Activated CD8-positive, alpha-beta T cell treated with anti-CD3 and anti-CD28 coated beads for 36 hours (primary cell): ENCODE measurements around the gene LY86. TPM values are rescaled to one million over a fixed set of nuclear protein-coding genes. Genes with fewer than 3 reads are reported as not detected.

Experiments used
- ATAC-seq: fragments of 200-7000 bp; cut with Tn5 transposase; one replicate; pipeline ENCODE4 v1.10.0; 2021; ENCODE audit warnings: mild to moderate bottlenecking, moderate library complexity
- CTCF ChIA-PET: fragments of 350-600 bp; sonication (Branson Sonifier 250); formaldehyde crosslinking; loops from one replicate; lab custom pipeline; 2021; ENCODE audit warnings: antibody characterized with exemption; lab: Charles Lee
- POLR2A ChIA-PET: fragments of 350-600 bp; sonication (Branson Sonifier 250); formaldehyde crosslinking; loops from one replicate; lab custom pipeline; 2021; ENCODE audit warnings: antibody characterized with exemption; lab: Charles Lee
- DNase-seq: peaks from one replicate; pipeline ENCODE4 v3.0.0-alpha.2; 2020
- H3K27ac Mint-ChIP-seq: one replicate; pipeline ENCODE4 v1.8.0; 2021; ENCODE audit warnings: mild to moderate bottlenecking, mixed read lengths
- H3K27me3 Mint-ChIP-seq: one replicate; pipeline ENCODE4 v1.8.0; 2021; ENCODE audit warnings: mixed read lengths
- H3K36me3 Mint-ChIP-seq: one replicate; pipeline ENCODE4 v1.8.0; 2021; ENCODE audit warnings: low read depth, mixed read lengths
- H3K4me1 Mint-ChIP-seq: one replicate; pipeline ENCODE4 v1.8.0; 2021; ENCODE audit warnings: low read depth, mixed read lengths
- H3K4me3 Mint-ChIP-seq: one replicate; pipeline ENCODE4 v1.8.0; 2021; ENCODE audit warnings: mild to moderate bottlenecking, moderate library complexity, mixed read lengths
- H3K9me3 Mint-ChIP-seq: one replicate; pipeline ENCODE4 v1.8.0; 2021; ENCODE audit warnings: mixed read lengths
- intact Hi-C: fragments of 100-400 bp; cut with micrococcal nuclease; formaldehyde crosslinking; loops from one replicate; pipeline ENCODE4 v1.10.0; 2022
- total RNA-seq, 2 experiments: library from RNA; stranded (reverse); gene quantifications; one replicate each; pipeline ENCODE4 v1.2.3, GENCODE V29; 2021
- TF ChIP-seq, protein P1 (sequence below): fragments of 200-600 bp; IDR thresholded peaks from one replicate; pipeline ENCODE4 v1.8.0; 2022; ENCODE audit warnings: antibody characterized with exemption, mild to moderate bottlenecking

The LY86 gene
- total RNA-seq, 2 experiments from 2014 or later: 0.32 TPM; not detected in 1

- no peak for DNase-seq
- H3K27me3 Mint-ChIP-seq: no peaks in the 10 kb centered on the region
- no peaks in the 10 kb centered on the region for H3K9me3 Mint-ChIP-seq
- H3K4me1 Mint-ChIP-seq: peaks cover 40% of the 10 kb centered on the region
- POLR2A ChIA-PET: no interaction called here
- H3K4me3 Mint-ChIP-seq: no peak overlapping the region
- no peaks in the 10 kb centered on the region for H3K36me3 Mint-ChIP-seq
- H3K27ac Mint-ChIP-seq: no peak overlapping the region
- CTCF ChIA-PET: no interaction called here
- TF ChIP-seq, protein P1, sequence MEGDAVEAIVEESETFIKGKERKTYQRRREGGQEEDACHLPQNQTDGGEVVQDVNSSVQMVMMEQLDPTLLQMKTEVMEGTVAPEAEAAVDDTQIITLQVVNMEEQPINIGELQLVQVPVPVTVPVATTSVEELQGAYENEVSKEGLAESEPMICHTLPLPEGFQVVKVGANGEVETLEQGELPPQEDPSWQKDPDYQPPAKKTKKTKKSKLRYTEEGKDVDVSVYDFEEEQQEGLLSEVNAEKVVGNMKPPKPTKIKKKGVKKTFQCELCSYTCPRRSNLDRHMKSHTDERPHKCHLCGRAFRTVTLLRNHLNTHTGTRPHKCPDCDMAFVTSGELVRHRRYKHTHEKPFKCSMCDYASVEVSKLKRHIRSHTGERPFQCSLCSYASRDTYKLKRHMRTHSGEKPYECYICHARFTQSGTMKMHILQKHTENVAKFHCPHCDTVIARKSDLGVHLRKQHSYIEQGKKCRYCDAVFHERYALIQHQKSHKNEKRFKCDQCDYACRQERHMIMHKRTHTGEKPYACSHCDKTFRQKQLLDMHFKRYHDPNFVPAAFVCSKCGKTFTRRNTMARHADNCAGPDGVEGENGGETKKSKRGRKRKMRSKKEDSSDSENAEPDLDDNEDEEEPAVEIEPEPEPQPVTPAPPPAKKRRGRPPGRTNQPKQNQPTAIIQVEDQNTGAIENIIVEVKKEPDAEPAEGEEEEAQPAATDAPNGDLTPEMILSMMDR: no peak
- ATAC-seq: no peak
- intact Hi-C loops: no loop called here
These were observed 5.4 kb downstream of the LY86 start for GRCh38 chr6:6593867-6594468.

- no peak overlapping the region for H3K27ac Mint-ChIP-seq
- intact Hi-C loops: no loop called here
- no peak for ATAC-seq
- ChIA-PET POLR2A (no interaction called here), CTCF (no interaction called here)
- DNase-seq: no peak
- H3K4me1 Mint-ChIP-seq: peaks cover 34% of the 10 kb centered on the region
- no peaks in the 10 kb centered on the region for H3K36me3 Mint-ChIP-seq
- H3K27me3 Mint-ChIP-seq: no peaks in the 10 kb centered on the region
- TF ChIP-seq, protein P1: no peak
- H3K4me3 Mint-ChIP-seq: no peak overlapping the region
- no peaks in the 10 kb centered on the region for H3K9me3 Mint-ChIP-seq
These were observed 6.5 kb downstream of the LY86 start for GRCh38 chr6:6595025-6595424.

DNA sequence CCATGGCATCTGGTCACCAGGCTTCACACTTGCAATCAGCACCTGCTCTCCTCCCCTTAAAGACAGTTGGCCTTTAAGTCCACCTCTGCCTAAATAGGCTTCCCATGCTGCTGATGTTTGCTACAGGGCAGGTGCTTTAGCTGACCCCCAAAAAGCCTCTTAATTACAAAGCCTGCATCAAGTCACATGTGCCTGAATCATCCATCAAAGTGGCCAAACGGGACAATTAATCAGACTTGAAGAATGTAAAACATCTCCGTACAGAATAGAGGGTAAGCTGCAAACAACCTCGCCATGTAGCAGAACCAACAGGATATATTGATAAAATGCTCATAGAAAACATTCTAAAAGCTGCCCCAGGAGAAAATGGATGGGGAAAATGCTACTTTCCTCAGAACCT, 7.4 kb downstream of the LY86 start:
- CTCF ChIA-PET: no interaction called here
- DNase-seq: no peak
- Mint-ChIP-seq H3K36me3 (no peaks in the 10 kb centered on the region), H3K27ac (no peak overlapping the region), H3K27me3 (no peaks in the 10 kb centered on the region), H3K9me3 (no peaks in the 10 kb centered on the region), H3K4me3 (no peak overlapping the region), H3K4me1 (peaks cover 34% of the 10 kb centered on the region)
- POLR2A ChIA-PET: no interaction called here
- intact Hi-C loops: no loop called here
- TF ChIP-seq, protein P1: no peak
- ATAC-seq: no peak

DNA sequence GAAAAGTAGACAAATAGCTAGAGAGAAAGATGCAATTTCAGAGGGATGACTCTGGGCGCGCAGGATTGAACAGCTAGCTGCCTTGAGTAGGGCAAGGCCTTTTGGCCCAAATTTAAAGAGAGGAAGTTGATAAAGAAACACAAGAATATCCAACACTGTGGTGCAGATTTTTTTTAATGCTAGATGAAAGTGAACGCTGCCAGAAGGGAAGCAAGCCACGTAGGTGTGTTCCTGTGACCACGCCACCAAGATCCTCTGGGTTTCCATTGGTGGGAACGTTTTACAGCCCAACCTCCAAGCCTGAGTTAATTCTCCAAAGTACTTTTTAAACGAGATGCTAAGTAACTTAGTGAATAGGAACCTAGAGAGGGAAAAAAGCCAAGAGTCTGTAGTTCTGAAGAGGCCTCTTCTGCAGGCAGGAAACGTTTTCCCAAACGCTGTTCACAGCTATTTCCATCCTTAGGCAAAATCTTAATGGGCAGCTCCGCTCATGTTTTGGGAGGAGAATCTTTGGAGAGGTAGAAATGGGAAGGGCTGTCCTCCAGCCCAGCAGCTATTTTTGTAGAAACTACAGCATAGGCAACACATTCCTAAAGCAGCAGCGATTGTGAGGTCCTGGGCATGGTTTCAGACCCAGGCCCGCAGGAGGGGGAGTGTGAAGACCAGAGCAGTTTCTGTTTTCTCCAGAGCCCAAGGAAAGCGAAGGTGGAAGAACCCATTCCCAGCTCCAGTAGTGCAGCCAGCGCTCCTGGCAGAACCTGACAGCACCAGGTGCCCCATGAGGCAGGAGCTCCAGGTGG, 8.2 kb downstream of the LY86 start:
- Mint-ChIP-seq H3K27ac (no peak overlapping the region), H3K9me3 (no peaks in the 10 kb centered on the region), H3K4me3 (no peak overlapping the region), H3K36me3 (no peaks in the 10 kb centered on the region), H3K4me1 (peaks cover 31% of the 10 kb centered on the region), H3K27me3 (no peaks in the 10 kb centered on the region)
- ATAC-seq (no peak), DNase-seq (no peak)
- ChIA-PET POLR2A (interaction anchor here (1.2 kb wide), 1 partner anchor 8 kb away, joined by 6 read pairs; the partner anchor contains the start of gene LY86), CTCF (interaction anchor here (0.9 to 2.2 kb wide), 3 partner anchors 10 to 81 kb away, joined by 3 to 7 read pairs (median 3); no protein-coding TSS in a partner anchor)
- intact Hi-C loops: no loop called here
- TF ChIP-seq, protein P1: no peak

- H3K4me1 Mint-ChIP-seq: peaks cover 21% of the 10 kb centered on the region
- no peak overlapping the region for H3K27ac Mint-ChIP-seq
These were observed 9.2 kb downstream of the LY86 start for GRCh38 chr6:6597682-6598081.

More at GRCh38 chr6:6597682-6598081, 9.2 kb downstream of the LY86 start:
- no peaks in the 10 kb centered on the region for H3K27me3 Mint-ChIP-seq
- POLR2A ChIA-PET: interaction anchor here (1.0 to 1.2 kb wide), 2 partner anchors 8 to 9 kb away, joined by 3 to 6 read pairs; partner anchors contain the start of gene LY86
- intact Hi-C loops: no loop called here
- ATAC-seq: no peak
- CTCF ChIA-PET: interaction anchor here (1.1 to 2.2 kb wide), 2 partner anchors 13 to 80 kb away, joined by 3 to 7 read pairs; no protein-coding TSS in a partner anchor
- H3K4me3 Mint-ChIP-seq: no peak overlapping the region
- H3K9me3 Mint-ChIP-seq: no peaks in the 10 kb centered on the region
- no peak for DNase-seq
- TF ChIP-seq, protein P1: no peak
- no peaks in the 10 kb centered on the region for H3K36me3 Mint-ChIP-seq
